HL-60/S4 treated with phorbol 12-myristate 13-acetate at 8.2 ng/mL for 4 days and 3 days (cell line): ENCODE measurements around the gene ANKS6.

Experiments
- in situ Hi-C: fragments of 300-500 bp; cut with MboI; formaldehyde crosslinking; loops from 2 replicates; pipeline ENCODE4 v1.15.0; 2022; ENCODE audit warnings: low sequenced_read_pairs

Gene ANKS6

GRCh38 chr9:98791608-98792490 is 4.5 kb downstream of the ANKS6 start:
- in situ Hi-C loops: no loop called here

- in situ Hi-C loops: no loop called here
These were observed 5.3 kb downstream of the ANKS6 start for GRCh38 chr9:98790842-98791607.

GRCh38 chr9:98790134-98790841 is 6.1 kb downstream of the ANKS6 start:
- in situ Hi-C loops: no loop called here

- in situ Hi-C loops: no loop called here
These were observed 6.7 kb downstream of the ANKS6 start for GRCh38 chr9:98789483-98790133.

- in situ Hi-C loops: no loop called here
These were observed 8.5 kb downstream of the ANKS6 start for GRCh38 chr9:98787766-98788335.

GRCh38 chr9:98786750-98787510 is 9.4 kb downstream of the ANKS6 start:
- in situ Hi-C loops: no loop called here

GRCh38 chr9:98784831-98785806 is 11.2 kb downstream of the ANKS6 start:
- in situ Hi-C loops: no loop called here

- in situ Hi-C loops: no loop called here
These were observed 12.7 kb downstream of the ANKS6 start for GRCh38 chr9:98783518-98784226.

GRCh38 chr9:98781588-98782383 is 14.6 kb downstream of the ANKS6 start:
- in situ Hi-C loops: no loop called here

- in situ Hi-C loops: no loop called here
These were observed 16.2 kb downstream of the ANKS6 start for GRCh38 chr9:98780059-98780749.

GRCh38 chr9:98778711-98779530 is 17.4 kb downstream of the ANKS6 start:
- in situ Hi-C loops: loop anchor here (10.0 kb wide), 2 partner anchors 244 to 464 kb away; no protein-coding TSS in a partner anchor

- in situ Hi-C loops: loop anchor here (10.0 kb wide), 2 partner anchors 243 to 463 kb away; no protein-coding TSS in a partner anchor
These were observed 18.1 kb downstream of the ANKS6 start for GRCh38 chr9:98778251-98778650.

- in situ Hi-C loops: loop anchor here (10.0 kb wide), 2 partner anchors 243 to 463 kb away; no protein-coding TSS in a partner anchor
These were observed 18.7 kb downstream of the ANKS6 start for GRCh38 chr9:98777618-98778017.

- in situ Hi-C loops: loop anchor here (10.0 kb wide), 2 partner anchors 241 to 461 kb away; no protein-coding TSS in a partner anchor
These were observed 20.4 kb downstream of the ANKS6 start for GRCh38 chr9:98775831-98776441.

- in situ Hi-C loops: loop anchor here (10.0 kb wide), 2 partner anchors 240 to 460 kb away; no protein-coding TSS in a partner anchor
These were observed 21.6 kb downstream of the ANKS6 start for GRCh38 chr9:98774746-98775145.
